HepG2 (cell line): ENCODE data around the gene HSPB6. TPM values are rescaled to one million over a fixed set of nuclear protein-coding genes. Genes with fewer than 3 reads are reported as not detected.

Experiments used
- AKAP8 ChIP-seq: sonication (generic); formaldehyde crosslinking; IDR thresholded peaks from 2 replicates; pipeline ENCODE4 v1.5.1; 2020; ENCODE audit warnings: mild to moderate bottlenecking, missing genetic modification reagents
- ATF6 ChIP-seq: sonication (generic); formaldehyde crosslinking; conservative IDR thresholded peaks from 2 replicates; pipeline ENCODE4 v1.4.0; 2020; ENCODE audit warnings: missing genetic modification reagents
- FOSL1 ChIP-seq: sonication (generic); formaldehyde crosslinking; IDR thresholded peaks from 2 replicates; pipeline ENCODE4 v1.9.0; 2021; ENCODE audit warnings: missing genetic modification reagents, borderline replicate concordance
- GTF2F1 ChIP-seq: fragments of 150-350 bp; IDR thresholded peaks from 2 replicates; pipeline ENCODE4 v1.6.1; 2014; ENCODE audit warnings: low read length
- JUN ChIP-seq: sonication (generic); formaldehyde crosslinking; IDR thresholded peaks from 2 replicates; pipeline ENCODE4 v1.4.0; 2020; ENCODE audit warnings: mild to moderate bottlenecking, missing genetic modification reagents
- MLLT10 ChIP-seq: sonication (generic); formaldehyde crosslinking; IDR thresholded peaks from 2 replicates; pipeline ENCODE4 v1.4.0; 2020; ENCODE audit warnings: missing genetic modification reagents
- POLR2AphosphoS5 ChIP-seq: IDR thresholded peaks from 2 replicates; pipeline ENCODE4 v1.6.1; 2012; ENCODE audit warnings: low read depth, low read length
- SP4 ChIP-seq: sonication (generic); formaldehyde crosslinking; IDR thresholded peaks from 2 replicates; pipeline ENCODE4 v1.8.1; 2023; ENCODE audit warnings: mild to moderate bottlenecking, missing genetic modification reagents
- SPEN ChIP-seq: sonication (generic); formaldehyde crosslinking; IDR thresholded peaks from 2 replicates; pipeline ENCODE4 v1.5.1; 2020; ENCODE audit warnings: low read depth, mild to moderate bottlenecking, missing genetic modification reagents
- TFAP4 ChIP-seq: sonication (generic); IDR thresholded peaks from 2 replicates; pipeline ENCODE4 v1.6.1; 2016; ENCODE audit warnings: low read depth, borderline replicate concordance
- THAP9 ChIP-seq: sonication (generic); formaldehyde crosslinking; IDR thresholded peaks from 2 replicates; pipeline ENCODE4; 2020; ENCODE audit warnings: missing genetic modification reagents, mild to moderate bottlenecking, borderline replicate concordance
- ZBTB43 ChIP-seq: sonication (generic); formaldehyde crosslinking; conservative IDR thresholded peaks from 2 replicates; pipeline ENCODE4 v1.4.0; 2020; ENCODE audit warnings: missing genetic modification reagents
- ZBTB8A ChIP-seq: sonication (generic); formaldehyde crosslinking; IDR thresholded peaks from 2 replicates; pipeline ENCODE4 v1.4.0; 2020; ENCODE audit warnings: mild to moderate bottlenecking, low read depth, missing genetic modification reagents, borderline replicate concordance
- ZNF232 ChIP-seq: sonication (generic); formaldehyde crosslinking; IDR thresholded peaks from 2 replicates; pipeline ENCODE4 v1.4.0; 2020; ENCODE audit warnings: missing genetic modification reagents, borderline replicate concordance
- ZNF468 ChIP-seq: sonication (generic); formaldehyde crosslinking; IDR thresholded peaks from 2 replicates; pipeline ENCODE4 v1.8.0; 2022; ENCODE audit warnings: mild to moderate bottlenecking, moderate library complexity, missing genetic modification reagents
- ZNF501 ChIP-seq: sonication (generic); formaldehyde crosslinking; IDR thresholded peaks from 2 replicates; pipeline ENCODE4 v1.5.1; 2020; ENCODE audit warnings: mild to moderate bottlenecking, moderate library complexity, missing genetic modification reagents
- ZNF678 ChIP-seq: sonication (generic); formaldehyde crosslinking; IDR thresholded peaks from 2 replicates; pipeline ENCODE4 v1.4.0; 2020; ENCODE audit warnings: mild to moderate bottlenecking, missing genetic modification reagents
- ZNF709 ChIP-seq: sonication (generic); formaldehyde crosslinking; IDR thresholded peaks from 2 replicates; pipeline ENCODE4 v1.5.0; 2020; ENCODE audit warnings: mild to moderate bottlenecking, missing genetic modification reagents
- ZNF747 ChIP-seq: sonication (generic); formaldehyde crosslinking; IDR thresholded peaks from 2 replicates; pipeline ENCODE4 v1.8.1; 2023; ENCODE audit warnings: missing genetic modification reagents, mild to moderate bottlenecking, borderline replicate concordance
- ZSCAN22 ChIP-seq: sonication (generic); formaldehyde crosslinking; IDR thresholded peaks from 2 replicates; pipeline ENCODE4 v1.4.0; 2020; ENCODE audit warnings: mild to moderate bottlenecking, missing genetic modification reagents
- polyA plus RNA-seq, 8 experiments: library from polyadenylated mRNA; depleted of rRNA in 3 of 8; stranded (reverse) in 7 of 8; unstranded in 1 of 8; fragments of >200 nt; fragmentation: Illumina TruSeq in 4 of 8; extraction: Trizol in 4 of 8; gene quantifications; 2 replicates each; pipeline versions ENCODE4 v1.2.1 to v1.2.3, GENCODE V29; 2011 to 2016; ENCODE audit warnings: low read depth in 4 of 8, missing spikeins in 1 of 8, mixed read lengths in 1 of 8; ENCODE audit not compliant: insufficient read depth in 1 of 8
- total RNA-seq, 5 experiments: library from RNA; depleted of rRNA; stranded (reverse); fragments of >200 nt; fragmentation: Illumina TruSeq; extraction: Trizol; gene quantifications; 2 replicates each; pipeline ENCODE4 v1.2.3, GENCODE V29; 2016; ENCODE audit warnings: low read depth in 1 of 5

HSPB6 gene
- total and polyA plus RNA-seq, 2 of the 13 experiments (the other 11 are each of a cell fraction or from before 2014, with no cell fraction given) = 0.18 TPM; not detected in 1

- TF ChIP-seq SPEN (CRISPR knock-in tag) = no peak
- no peak for TF ChIP-seq JUN (CRISPR knock-in tag)
- no peak for TF ChIP-seq ZNF501 (CRISPR knock-in tag)
- no peak for TF ChIP-seq AKAP8 (CRISPR knock-in tag)
- no peak for TF ChIP-seq MLLT10 (CRISPR knock-in tag)
- TF ChIP-seq ATF6 = no peak
- TF ChIP-seq ZBTB43 (CRISPR knock-in tag) = no peak
- TF ChIP-seq FOSL1 = no peak
- no peak for TF ChIP-seq ZSCAN22 (CRISPR knock-in tag)
- no peak for TF ChIP-seq ZNF709 (CRISPR knock-in tag)
- TF ChIP-seq GTF2F1 = no peak
- no peak for TF ChIP-seq ZNF747
- TF ChIP-seq TFAP4 = peak; percentile 9; the same call in 1 of the 2 replicates
- no peak for TF ChIP-seq ZNF232 (CRISPR knock-in tag)
- no peak; the same call in 1 of the 2 replicates for TF ChIP-seq THAP9 (CRISPR knock-in tag)
- TF ChIP-seq ZBTB8A (CRISPR knock-in tag) = no peak
- TF ChIP-seq ZNF468 (CRISPR knock-in tag) = no peak
- no peak for TF ChIP-seq POLR2AphosphoS5
- TF ChIP-seq ZNF678 (CRISPR knock-in tag) = no peak
- peak; percentile 54; the same call in 1 of the 2 replicates for TF ChIP-seq SP4 (CRISPR knock-in tag)
Observed at GRCh38 chr19:35744430-35745327, 12.2 kb downstream of the HSPB6 start (continued).
